Measurements from ENCODE around the gene NCF1.
"Not testable (repeated sequence)": the region's sequence is repeated elsewhere in the genome, so short reads cannot be mapped to it uniquely, and the experiment has no call there.

Gene NCF1

GRCh38 chr7:74783595-74783994 is 9.8 kb downstream of the NCF1 start:
- H3K4me3 ChIP-seq, H3K27ac ChIP-seq: not testable (repeated sequence)

- Histone ChIP-seq H3K27ac (peak overlapping the region in 3 of 21 experiments; percentile 14 to 40 (median 29)), H3K4me3 (peak overlapping the region; percentile 10 to 34 (median 22))
Measured at GRCh38 chr7:74788369-74789150, 14.7 kb downstream of the NCF1 start.

- H3K27ac ChIP-seq, H3K4me3 ChIP-seq: not testable (repeated sequence)
Measured at GRCh38 chr7:74789200-74789736, 15.5 kb downstream of the NCF1 start.

GRCh38 chr7:74797848-74798622 is 24.2 kb downstream of the NCF1 start:
- H3K27ac ChIP-seq, H3K4me3 ChIP-seq: not testable (repeated sequence)

- not testable (repeated sequence) for H3K27ac ChIP-seq, H3K4me3 ChIP-seq
Measured at GRCh38 chr7:74798644-74799043, 24.8 kb downstream of the NCF1 start.

- not testable (repeated sequence) for H3K4me3 ChIP-seq, H3K27ac ChIP-seq
Measured at GRCh38 chr7:74815882-74816281, 42.1 kb downstream of the NCF1 start.

- H3K4me3 ChIP-seq, H3K27ac ChIP-seq: not testable (repeated sequence)
Measured at GRCh38 chr7:74820146-74820805, 46.5 kb downstream of the NCF1 start.

GRCh38 chr7:74821259-74821658 is 47.4 kb downstream of the NCF1 start:
- H3K27ac ChIP-seq, H3K4me3 ChIP-seq: not testable (repeated sequence)

GRCh38 chr7:74829959-74830358 is 56.1 kb downstream of the NCF1 start:
- H3K27ac ChIP-seq, result not testable (repeated sequence)

GRCh38 chr7:74830411-74830810 is 56.6 kb downstream of the NCF1 start:
- H3K4me3 ChIP-seq, H3K27ac ChIP-seq: not testable (repeated sequence)

More at GRCh38 chr7:74829959-74830358, 56.1 kb downstream of the NCF1 start:
- not testable (repeated sequence) for H3K4me3 ChIP-seq

Measured in skin epidermis (tissue), 12 donors.